ENCODE measurements around the gene CRYGD. TPM values are rescaled to one million over a fixed set of nuclear protein-coding genes. Genes with fewer than 3 reads are reported as not detected.

CRYGD gene
- total RNA-seq, 4 donors from 2014 or later = not detected

DNA sequence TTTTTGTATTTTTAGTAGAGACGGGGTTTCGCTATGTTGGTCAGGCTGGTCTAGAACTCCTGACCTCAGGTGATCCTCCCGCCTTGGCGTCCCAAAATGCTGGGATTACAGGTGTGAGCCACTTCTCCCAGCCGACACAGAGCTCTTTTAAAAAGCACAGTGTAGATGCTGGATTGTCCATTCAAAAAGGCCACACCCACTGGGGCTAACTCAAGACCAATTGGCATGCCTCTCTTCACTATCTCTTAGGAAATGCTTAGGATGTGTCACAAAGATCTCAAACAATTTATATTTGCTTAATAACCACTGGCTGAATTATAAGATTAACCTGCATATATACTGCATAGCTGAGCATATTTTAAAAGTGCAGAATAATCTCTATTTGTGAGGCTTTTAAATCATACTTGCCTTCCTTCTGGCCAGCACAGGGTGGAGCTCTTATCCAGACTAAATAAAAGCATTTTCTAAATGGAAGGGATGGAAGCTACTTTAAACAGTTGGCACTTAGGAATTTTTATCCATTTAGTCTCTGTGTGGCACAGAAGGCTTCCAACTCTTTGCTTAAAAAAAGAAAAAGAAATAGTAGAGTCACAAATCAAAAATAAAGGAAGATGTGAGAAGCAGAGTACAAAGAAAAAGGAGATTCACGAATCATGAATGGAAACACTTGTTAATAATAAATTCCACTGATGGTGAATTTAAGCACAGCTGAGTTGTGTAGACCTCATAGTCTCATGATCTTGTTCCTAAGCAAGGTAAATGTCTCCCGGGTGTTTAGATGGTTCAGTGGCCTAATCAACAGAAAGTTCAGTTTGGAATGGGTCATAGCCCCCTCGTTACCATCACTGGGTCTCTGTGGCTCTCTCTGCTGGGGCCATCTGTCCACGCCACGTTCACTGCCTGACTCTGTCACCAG lies 22.4 kb downstream of the CRYGD start:
- TF ChIP-seq, protein P1, sequence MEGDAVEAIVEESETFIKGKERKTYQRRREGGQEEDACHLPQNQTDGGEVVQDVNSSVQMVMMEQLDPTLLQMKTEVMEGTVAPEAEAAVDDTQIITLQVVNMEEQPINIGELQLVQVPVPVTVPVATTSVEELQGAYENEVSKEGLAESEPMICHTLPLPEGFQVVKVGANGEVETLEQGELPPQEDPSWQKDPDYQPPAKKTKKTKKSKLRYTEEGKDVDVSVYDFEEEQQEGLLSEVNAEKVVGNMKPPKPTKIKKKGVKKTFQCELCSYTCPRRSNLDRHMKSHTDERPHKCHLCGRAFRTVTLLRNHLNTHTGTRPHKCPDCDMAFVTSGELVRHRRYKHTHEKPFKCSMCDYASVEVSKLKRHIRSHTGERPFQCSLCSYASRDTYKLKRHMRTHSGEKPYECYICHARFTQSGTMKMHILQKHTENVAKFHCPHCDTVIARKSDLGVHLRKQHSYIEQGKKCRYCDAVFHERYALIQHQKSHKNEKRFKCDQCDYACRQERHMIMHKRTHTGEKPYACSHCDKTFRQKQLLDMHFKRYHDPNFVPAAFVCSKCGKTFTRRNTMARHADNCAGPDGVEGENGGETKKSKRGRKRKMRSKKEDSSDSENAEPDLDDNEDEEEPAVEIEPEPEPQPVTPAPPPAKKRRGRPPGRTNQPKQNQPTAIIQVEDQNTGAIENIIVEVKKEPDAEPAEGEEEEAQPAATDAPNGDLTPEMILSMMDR (IDR thresholded peaks at IDR 0.05; ENCODE audit: low read depth) = no peak

DNA sequence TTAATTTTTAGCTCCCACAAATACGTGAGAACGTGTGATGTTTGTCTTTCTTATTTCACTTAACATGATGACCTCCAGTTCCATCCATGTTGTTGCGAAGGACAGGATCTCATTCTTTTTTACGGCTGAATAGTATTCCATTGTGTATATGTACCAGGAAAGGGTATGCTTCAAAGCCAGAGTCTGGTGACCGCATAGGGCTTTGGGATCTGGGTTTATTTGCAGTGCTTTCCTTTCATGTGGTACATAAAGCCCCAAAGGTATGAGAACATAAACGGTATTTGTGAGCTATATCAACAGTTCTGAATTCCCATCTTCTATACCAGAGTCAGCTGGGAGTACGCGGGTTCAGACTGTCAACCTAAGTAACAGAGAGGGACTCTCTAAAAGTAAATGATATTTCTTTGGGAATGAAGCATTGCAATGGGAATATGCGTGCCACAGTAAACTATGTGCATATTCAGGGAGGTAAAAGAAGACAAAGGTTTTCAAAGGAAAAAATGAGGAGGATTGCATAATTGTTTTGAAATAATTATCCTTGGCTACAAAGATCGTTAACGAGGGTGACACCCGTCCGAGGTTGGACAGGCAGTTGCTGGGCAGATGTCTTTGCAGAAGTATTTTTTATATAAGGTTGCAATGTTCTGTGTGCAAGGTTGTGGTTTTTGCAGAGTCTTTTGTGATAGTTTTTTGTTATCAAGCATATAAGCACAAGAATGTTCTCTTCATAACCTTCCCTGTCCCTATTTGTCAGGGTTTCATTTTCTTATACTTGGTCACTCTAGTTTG lies 24.4 kb downstream of the CRYGD start:
- TF ChIP-seq, protein P1 (IDR thresholded peaks at IDR 0.05; ENCODE audit: low read depth) = no peak

DNA sequence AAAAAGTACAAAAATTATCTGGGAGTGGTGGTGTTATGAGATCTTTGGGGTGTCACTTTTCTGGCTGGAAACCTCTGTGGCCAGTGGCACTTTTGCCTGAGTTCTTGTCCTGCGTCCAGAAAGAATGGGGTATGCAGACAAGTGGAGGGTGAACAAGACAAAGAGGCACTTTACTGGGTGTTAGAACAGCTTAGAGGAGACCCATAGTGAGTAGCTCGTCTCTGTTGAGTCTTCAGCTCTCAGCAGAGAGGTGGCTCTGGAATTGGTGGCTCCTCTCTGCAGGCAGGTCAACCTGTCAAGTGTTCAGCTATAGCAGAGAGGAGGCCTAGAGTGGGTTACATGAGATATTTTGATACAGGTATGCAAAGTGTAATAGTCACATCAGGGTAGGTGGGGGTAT lies 26.1 kb downstream of the CRYGD start:
- TF ChIP-seq, protein P1 (IDR thresholded peaks at IDR 0.05; ENCODE audit: low read depth) = no peak

DNA sequence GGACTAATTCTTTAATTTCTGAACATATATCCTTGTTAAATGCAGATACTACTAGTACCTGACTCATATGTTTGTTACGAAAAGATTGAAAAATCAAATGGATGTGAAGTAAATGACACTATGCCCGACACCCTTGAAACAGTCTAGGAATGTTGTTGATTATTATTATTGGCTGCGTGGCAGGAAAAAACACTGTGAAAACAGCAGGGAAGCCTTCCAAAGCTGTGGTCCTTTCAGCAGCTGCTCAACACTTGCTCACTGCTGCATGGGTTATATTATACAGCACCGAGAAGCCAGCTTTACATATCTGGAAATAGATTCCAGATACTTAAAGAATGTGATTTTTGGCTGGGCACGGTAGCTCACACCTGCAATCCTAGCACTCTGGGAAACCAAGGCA lies 26.5 kb downstream of the CRYGD start:
- TF ChIP-seq, protein P1 (IDR thresholded peaks at IDR 0.05; ENCODE audit: low read depth) = no peak

DNA sequence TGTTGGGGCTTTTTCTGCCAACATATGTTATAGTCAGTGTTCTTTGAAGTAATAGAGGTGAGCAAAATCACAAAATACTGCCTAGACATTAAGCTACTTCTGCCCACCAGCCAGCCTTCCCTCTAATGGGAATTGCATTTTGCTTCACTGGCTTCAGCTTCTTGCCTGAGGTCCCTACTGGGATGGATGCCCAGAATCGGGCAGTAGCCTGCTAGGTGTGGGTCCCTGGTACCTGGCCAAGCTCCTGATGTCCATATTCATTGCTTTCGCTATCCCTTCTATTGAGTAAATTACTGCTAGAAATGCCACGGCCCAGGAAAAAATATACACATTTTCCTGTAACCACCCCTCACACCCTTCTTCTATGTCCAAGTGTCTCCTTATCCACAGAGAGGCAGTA lies 27.0 kb downstream of the CRYGD start:
- TF ChIP-seq, protein P1 (IDR thresholded peaks at IDR 0.05; ENCODE audit: low read depth) = no peak

DNA sequence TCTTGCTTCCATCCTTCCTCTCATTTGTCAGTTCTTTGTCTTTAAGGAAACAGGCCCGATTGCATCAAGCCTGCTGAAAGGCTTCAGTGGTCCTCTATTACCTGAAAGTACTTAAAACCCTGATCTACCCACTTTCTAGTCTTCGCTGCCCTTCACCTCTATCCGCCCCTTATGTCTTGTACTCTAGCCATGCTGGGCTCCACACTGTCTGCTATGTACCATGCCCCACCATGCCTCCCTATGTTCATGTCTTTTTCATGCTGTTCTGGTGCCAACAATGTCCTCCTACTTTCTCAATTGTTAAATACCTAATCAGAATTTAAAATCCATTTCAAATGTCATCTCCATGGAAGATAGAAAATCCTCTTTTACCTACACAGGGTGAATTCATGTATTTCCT lies 28.2 kb downstream of the CRYGD start:
- TF ChIP-seq, protein P1 (IDR thresholded peaks at IDR 0.05; ENCODE audit: low read depth) = no peak

DNA sequence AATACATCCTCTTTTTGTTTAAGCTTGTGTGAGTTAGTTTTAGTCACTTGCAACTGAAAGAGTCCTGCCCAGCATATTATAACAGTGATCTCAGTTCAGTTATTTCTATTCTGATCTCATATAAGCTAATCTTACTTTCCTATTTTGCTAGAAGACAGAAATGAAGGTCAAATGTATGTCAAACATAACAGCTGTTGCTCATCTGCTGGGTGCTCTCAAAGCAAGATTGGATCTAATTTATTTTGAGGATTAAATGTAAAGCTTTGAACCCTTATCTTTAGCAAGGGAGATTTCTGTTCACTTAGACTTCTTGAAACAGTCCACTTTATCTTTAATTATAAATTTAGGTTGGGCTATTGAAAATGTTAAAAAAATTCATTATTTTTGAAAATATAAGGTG lies 31.2 kb downstream of the CRYGD start:
- TF ChIP-seq, protein P1 (IDR thresholded peaks at IDR 0.05; ENCODE audit: low read depth) = no peak

Data from subcutaneous adipose tissue (tissue), 4 donors.